IPS-11a (cell line): Measurements from ENCODE around the gene LCK.

Experiments used
- H3K4me3 ChIP-seq: one replicate; pipeline ENCODE4 v1.5.1; 2013; ENCODE audit warnings: low read depth, low read length, control low read depth

Gene LCK

DNA sequence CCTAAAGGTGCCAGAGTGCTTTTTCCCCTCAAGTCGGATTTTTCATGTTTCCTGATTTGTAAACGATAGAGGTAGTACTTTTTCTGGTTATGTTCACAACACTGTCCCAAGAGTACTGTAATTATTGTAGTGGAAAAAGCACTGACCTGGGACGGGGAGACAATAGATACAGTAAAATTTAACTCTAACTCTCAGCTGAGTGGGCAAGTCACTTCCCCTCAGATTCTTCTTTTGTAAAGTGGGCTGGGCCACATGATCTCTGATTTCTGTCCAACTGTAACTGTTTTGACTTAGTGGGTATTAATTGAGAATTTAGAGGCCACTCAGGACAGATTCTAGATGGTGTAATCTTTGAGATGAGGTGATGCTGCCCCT lies 65.8 kb downstream of the LCK start:
- no peak overlapping the region for H3K4me3 ChIP-seq

DNA sequence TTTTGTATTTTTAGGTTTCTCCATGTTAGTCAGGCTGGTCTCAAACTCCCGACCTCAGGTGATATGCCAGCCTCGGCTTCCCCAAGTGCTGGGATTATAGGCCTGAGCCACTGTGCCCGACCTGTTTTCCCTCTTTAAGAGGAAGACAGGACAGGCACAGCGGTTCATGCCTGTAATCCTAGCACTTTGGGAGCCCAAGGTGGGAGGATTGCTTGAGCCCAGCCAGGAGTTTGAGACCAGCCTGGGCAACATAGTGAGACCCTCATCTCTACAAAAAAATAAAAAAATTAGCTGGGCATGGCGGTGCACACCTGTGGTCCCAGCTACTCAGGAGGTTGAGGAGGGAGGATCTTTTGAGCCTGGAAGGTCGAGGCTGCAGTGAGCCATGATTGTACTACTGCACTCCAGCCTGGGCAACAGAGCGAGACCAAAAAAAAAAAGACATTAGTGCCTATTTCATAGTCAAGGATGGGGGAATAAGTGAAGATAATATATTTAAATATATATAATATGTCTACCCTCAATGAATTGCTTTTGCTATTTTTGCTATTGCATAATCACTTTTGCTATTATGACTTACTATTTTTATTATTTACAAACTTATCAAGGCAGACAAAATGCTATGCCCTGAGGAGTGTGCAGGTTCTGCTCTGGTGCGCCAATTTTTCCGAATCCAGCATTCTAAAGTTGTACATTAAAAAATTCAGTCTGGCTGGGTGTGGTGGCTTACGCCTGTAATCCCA lies 67.2 kb downstream of the LCK start:
- no peak overlapping the region for H3K4me3 ChIP-seq

DNA sequence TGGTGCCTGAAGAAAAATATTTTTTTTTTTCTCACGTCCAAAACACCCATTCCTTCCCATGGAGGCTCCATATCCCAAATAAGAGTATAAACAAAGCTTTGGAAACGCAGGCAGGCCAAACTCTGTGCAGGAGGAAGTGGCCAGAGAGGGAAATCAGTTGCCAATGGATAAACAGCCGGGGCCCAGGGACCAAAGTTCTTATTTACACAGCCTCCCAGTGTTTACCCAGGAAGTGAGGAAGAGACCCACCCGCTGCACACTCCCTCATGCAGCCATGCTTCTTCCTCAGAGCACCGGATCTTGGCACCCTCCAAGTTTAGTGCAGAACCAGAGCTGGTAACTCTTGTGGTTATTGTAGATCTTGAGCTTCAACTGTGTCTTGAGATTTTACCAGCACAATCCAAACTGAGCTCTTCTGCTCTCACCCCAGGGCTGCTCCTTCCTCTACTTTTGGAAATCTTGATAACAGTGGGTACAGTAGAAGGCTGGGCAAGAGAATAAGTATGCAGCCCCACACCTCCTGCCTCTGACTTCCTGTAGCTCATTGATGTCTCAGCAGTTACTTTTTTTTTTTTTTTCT lies 70.7 kb downstream of the LCK start:
- H3K4me3 ChIP-seq = no peak overlapping the region

DNA sequence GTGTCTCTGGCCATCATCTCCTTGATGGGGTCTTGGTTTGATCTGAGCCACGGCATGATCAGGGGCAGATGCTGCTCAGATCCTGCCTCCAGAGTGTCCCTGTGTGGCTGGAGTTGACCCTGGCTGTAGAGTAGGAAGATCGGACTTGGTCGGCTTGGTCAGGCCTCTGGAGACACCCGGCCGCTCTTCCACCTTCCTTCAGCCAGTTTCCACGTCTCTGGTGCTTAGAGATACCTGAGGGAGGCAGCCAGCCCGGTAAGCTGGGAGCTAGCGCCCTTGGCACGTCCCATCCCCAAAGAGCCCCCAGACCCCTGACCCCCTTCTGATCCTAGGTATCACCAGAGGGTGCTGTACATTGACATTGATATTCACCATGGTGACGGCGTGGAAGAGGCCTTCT lies 76.1 kb downstream of the LCK start:
- H3K4me3 ChIP-seq = no peak overlapping the region

DNA sequence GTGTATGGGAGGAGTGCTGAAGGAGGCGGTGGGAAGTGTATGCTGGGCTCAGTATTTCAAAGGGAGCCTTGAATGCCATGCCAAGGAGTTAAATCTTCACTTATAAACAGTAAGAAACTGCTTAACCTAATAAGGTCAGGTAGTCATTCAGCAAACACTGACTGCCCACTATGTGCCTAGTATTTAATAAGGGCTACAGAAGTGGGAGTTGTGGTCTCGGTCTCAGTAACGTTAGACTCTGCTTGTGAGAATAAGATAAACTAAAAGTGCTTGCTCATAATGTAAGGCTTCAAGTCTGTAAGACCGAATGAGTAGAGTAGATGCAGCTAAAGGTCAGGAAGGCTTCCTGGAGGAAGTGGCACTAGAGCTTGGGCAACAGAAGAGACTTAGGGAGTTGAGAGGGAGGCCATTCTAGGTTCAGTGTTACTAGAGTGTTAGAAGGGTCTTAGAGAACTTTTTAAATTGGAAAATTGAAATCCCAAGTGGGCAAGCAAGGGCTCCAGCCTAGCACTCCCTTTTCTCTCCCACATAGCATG lies 78.9 kb downstream of the LCK start:
- no peak overlapping the region for H3K4me3 ChIP-seq

DNA sequence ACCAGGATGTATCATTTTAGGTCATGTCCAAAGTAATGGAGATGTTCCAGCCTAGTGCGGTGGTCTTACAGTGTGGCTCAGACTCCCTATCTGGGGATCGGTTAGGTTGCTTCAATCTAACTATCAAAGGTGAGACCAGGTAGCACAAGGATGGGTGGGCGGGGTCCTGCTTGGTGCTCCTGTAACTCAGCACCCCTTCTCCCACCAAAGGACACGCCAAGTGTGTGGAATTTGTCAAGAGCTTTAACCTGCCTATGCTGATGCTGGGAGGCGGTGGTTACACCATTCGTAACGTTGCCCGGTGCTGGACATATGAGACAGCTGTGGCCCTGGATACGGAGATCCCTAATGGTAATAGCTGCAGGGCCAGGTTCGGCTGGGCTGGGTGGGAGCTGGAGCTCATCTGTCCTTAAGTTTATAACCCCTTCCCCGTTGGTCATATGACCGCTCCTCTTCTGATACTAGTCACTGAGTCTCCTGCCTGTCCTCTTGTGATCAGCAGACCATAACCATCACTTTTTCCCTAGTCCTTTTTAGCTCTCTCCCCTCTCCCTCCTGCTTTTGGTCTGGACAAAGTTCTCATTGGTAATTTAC lies 79.6 kb downstream of the LCK start:
- H3K4me3 ChIP-seq = no peak overlapping the region

DNA sequence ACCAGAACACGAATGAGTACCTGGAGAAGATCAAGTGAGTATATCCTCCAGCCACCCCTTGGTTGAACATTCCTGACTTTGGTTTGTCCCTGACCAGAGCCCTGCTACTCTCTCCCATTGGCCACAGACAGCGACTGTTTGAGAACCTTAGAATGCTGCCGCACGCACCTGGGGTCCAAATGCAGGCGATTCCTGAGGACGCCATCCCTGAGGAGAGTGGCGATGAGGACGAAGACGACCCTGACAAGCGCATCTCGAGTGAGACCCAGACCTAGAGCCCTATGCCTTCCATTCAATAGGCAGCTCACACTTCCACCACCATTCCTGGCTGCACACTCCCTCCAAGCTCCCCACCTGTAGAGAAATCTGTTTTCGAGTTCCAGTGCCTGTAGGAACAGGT lies 80.5 kb downstream of the LCK start:
- no peak overlapping the region for H3K4me3 ChIP-seq

DNA sequence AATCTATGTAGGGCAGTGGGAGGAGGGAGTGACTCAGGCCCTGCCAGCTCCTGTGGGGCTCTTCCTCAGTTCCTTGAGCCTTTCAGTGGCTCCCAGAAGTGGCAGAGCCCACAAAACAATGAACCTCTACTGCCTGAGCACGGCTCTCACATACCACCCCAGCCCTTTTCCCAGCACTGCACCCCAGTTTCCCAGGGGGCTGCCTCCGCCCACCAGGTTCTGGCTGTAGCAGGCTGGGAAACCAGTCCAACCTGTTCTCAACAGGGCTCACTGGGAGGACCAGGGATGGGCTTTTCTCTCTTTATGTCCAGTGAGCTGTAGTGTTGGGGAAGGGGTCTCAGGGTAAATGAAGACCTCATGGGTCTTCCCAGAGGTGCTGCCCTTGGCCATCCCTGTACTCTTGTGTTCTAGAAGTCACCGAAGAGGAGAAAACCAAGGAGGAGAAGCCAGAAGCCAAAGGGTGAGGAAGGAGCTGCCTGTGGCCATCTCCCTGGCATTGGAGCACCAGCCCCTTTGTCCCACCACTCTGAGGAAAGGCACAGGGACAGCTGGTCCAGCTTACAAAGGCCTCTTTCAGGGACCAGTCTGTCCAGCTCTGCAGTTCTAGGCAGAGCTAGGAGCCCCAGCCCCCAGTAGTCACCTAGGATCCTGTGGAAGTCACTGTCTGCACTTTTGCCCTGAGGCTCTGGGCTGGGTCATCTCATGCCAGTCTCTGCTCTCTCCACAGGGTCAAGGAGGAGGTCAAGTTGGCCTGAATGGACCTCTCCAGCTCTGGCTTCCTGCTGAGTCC lies 81.4 kb downstream of the LCK start:
- H3K4me3 ChIP-seq = no peak overlapping the region

DNA sequence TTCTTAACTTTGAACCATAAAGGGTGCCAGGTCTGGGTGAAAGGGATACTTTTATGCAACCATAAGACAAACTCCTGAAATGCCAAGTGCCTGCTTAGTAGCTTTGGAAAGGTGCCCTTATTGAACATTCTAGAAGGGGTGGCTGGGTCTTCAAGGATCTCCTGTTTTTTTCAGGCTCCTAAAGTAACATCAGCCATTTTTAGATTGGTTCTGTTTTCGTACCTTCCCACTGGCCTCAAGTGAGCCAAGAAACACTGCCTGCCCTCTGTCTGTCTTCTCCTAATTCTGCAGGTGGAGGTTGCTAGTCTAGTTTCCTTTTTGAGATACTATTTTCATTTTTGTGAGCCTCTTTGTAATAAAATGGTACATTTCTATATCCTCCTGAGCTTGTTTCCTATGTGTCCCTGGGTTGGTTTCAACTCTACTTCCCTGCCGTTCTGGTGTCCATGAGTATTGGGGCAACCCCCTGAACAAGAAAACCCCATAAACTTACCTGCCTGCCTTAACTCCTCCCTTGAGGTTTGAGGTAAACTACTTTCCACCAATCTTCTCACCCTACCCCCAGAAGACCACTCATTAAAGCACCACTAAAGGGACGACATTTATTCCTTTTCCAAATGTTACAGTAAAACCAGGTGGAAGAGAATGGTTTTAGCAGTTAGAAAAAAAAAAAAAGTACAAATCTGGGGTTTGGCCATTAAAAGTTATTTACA lies 82.3 kb downstream of the LCK start:
- H3K4me3 ChIP-seq = no peak overlapping the region

DNA sequence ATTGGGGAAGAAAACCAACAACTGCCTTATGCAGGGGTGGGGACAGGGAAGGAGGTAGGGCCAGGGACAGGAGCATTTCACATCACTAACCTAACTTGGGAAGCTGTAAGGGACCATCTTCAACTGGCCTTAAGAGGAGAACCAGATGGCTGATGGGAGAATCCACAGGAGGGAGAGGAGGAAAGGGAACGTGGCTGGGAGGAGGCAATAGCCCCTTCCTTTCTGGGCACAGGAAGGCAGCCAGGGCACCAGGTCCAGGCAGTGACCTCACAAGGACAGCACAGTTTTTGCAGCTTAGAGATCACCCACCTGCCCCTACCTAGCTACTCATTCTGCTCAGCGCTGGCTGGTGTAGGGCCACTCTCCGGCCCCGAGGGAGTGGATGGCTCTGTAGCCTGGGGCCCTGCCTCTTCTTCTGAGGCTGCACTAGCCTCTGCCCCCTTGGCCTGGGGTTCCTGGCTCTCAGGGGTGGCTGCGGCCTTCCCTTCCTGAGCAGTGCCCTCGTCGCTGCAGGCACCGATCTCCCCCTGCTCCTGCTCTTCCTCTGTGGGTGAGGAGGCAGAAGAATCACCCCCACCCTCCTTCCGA lies 83.3 kb downstream of the LCK start:
- H3K4me3 ChIP-seq = peak overlapping the region; percentile 85

DNA sequence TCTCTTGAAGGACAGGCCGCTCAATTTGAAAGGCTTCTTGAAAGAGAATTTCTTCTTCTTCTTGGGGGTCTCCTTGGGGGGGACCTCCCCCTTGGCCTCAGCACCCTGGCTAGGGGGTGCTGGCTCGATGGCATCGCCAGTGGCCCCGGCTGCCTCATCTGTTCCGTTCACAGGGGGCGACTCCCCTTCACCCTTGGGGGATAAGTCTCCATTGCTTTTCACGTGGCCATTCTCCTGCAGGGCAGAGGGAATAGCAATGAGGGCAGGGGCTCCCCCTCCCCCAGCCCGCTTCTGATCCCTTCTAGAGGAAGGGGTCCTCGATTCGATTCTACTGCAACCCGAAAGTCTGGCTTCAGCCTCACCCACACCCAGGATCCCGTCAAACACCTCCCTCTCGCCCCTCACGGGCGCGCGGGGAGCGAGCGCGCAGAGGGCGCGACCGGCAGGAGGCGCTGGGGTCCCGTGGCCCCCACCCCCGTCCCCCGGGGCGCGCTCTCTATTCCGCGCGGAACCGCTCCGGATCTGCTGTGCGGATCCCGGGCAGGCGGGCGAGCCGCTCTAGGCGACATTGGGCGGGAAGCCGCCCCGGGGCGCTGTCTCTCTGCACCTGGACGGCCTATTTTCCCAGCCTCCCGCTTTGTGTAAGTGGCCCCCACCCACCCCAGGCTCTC lies 83.9 kb downstream of the LCK start:
- peak overlapping the region; percentile 85 for H3K4me3 ChIP-seq

DNA sequence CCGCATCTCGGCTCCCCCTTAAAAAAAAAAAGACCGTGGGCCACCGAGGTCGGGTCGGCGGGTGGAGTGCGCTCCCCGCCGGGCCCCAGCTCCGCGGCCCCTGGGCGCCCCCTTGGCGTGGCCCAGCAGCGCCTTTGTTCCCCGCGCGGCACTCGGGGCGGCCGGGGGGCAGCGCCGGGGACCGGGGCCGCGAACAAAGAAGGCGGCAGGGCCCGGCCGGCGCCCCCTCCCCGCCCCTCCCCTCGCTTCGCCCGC lies 84.4 kb downstream of the LCK start:
- H3K4me3 ChIP-seq = peak overlapping the region; percentile 85
